IPS DF 19.7 (cell line): Measurements from ENCODE around the gene FYCO1.
"Not testable (repeated sequence)": the region's sequence is repeated elsewhere in the genome, so short reads cannot be mapped to it uniquely, and the experiment has no call there.

Experiments used
- DNase-seq: peaks from one replicate; pipeline ENCODE4 v3.0.0-alpha.2; 2013; ENCODE audit warnings: low read depth, low spot score

The FYCO1 gene

DNA sequence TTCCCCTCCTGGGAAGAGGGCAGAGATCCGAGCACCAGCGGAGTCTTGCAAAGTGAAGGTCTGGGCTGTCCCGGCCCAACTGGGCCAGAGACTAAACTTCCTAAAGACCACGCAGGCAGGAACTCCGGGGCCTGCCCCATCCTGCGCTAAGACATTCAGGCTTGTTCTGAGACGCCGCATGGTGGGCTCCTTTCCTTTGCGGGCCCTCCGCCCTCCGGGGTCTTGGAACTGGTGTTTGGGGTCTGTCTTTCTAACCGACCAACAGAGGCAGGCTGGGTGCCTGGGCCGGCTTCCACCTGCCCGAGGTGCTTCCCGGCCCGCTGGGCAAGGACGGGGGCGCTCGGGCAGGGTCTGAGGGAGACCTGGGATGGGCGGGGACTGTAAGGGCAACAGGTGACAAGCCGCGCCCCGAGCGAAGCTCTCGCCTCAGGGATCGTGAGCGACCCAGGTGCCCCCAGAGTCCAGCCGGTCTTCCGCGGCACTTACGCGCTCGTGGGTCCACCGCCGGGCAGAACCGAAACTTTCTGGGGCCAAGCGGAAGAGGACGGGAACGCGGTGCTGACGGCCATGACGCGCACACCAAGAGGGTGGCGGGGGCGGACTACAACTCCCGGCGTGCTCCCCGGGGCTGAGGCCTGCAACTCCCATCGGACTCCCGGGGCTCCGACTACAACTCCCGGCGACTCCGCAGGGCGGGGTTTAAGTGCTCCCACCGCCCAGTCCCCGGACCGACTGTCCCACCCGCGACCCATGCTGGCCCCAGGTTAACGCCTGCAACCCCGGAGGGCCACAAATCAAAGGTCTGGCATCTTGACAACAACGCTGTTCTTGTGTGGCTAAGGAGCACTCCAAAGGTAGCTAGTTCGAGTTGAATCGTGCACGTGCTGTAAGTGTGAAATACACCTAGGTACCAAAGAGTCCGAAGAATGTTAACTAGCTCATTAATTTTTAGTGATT lies at the start of gene FYCO1:
Gene FYCO1 (minus strand): TSS at position 589 of the 957 bp plus-strand sequence. CDS start 10,914 bp downstream, outside the sequence.
- DNase-seq: peak; percentile 57

GRCh38 chr3:46038916-46039315 lies 43.3 kb upstream of the FYCO1 start:
- DNase-seq: no peak

- DNase-seq: not testable (repeated sequence)
Measured at GRCh38 chr3:46038071-46038470, 42.4 kb upstream of the FYCO1 start.

GRCh38 chr3:46036191-46036590 lies 40.6 kb upstream of the FYCO1 start:
- no peak for DNase-seq

- no peak for DNase-seq
Measured at GRCh38 chr3:46031747-46032146, 36.1 kb upstream of the FYCO1 start.

DNA sequence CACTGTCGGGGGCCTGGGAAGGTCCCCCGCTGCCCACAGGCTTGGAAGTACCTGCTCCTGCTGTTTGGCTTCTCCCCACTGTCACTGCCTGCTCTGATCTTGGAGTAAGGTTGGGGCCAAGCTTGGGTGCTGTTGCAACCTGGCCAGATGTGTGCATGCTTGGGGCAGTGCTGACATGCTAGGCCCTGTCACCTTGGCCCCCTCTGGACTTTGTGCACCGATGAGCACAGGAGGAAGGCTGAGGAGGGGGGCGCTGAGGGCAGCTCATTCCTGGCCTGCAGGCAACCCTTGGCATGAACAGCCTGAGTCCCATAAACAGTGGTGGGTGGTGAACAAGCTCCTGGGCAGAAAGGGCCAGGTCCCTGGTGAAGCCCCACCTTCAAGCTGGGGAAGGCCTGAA lies 35.6 kb upstream of the FYCO1 start:
- no peak for DNase-seq

DNA sequence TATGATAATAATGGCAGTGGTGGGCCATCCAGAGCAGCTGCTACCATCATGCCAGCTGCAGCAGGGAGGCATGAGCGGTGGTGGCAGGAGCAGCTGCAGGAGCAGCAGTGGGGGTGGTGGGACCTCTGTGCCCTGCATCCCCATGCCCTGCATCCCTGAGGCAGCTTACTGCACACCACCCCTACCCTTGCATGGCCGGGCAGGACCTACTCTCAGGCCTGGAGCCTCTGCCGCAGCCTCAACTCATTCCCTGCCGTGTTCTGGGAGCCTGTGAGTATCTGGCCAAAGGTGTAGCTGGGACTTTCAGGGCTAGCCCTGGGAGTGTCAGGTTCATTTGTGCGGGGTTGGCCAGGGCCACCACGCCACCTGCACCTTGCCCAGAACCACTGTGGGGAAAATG lies 35.0 kb upstream of the FYCO1 start:
- no peak for DNase-seq

DNA sequence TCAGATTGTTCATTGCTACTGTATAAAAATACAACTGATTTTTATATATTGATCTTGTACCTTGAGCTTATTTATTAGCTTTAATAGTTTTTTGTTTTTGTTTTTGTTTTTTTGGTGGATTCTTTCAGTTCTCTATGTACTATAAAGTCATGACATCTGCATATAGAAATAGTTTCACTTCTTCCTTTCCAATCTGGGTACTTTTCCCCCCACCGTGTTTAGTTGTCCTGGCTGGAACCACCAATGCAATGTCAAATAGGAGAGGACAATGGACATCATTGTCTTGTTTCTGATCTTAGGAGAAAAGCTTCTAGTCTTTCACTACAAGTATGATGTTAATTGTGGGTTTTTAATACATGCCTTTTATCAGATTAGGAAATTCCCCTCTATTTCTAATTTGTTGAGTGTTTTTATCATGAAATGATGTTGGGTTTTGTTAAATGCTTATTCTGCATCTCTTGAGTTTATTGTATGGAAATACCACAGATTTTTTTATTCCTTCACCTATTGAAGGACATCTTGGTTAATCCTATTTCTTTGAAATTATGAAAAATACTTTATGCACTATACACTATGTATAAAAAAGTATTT lies 34.4 kb upstream of the FYCO1 start:
- no peak for DNase-seq

GRCh38 chr3:46027736-46028397 lies 32.2 kb upstream of the FYCO1 start:
- DNase-seq: no peak

DNA sequence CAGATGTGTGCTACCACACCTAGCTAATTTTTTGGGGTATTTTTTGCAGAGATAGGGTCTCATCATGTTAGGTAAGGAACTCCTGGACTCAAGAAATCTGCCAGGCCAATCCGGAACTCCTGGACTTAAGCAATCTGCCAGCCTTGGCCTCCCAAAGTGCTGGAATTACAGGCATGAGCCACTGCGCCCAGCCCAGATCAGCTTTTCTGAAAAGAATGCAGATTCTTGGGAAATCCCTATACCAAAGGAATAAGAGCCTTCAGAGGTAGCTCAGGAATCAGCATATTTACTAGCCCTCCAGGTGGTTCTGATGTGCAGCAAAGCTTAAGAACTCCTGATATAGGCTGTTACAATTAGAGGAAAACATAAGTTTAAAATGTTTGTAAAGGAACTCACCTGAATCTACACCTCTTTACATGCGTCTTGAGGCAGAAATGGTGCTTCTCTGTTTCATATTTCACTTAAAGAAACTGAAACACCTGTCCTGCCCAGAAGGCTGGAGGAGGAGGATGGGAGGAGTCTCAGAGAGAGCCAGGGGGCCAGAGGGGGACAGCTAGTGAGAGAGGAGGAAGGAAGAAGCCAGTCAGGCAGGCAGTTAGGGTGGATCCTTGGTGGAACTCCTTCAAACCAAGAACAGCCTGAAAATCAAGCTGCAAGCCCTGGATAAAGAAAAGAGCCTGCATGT lies 31.5 kb upstream of the FYCO1 start, which contains the start of gene XCR1:
Gene XCR1 (minus strand): TSS at position 463 of the 685 bp plus-strand sequence. CDS start 5,536 bp downstream, outside the sequence.
- DNase-seq: no peak

DNA sequence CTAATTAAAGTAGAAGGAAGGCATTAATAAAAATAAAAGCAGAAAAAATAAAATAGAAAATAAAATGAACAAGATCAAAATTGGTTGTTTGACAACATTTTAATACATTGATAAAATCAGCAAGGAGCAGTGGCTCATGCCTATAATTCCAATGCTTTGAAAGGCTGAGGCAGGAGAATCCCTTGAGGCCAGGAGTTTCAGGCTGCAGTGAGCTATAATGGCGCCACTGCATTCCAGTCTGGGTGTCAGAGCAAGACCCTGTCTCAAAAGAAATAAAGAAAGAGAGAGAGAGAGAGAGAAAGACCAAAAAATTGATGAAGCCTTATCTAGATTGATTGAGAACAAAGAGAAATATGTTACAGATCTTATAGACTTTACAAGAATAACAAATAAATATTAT lies 29.5 kb upstream of the FYCO1 start:
- no peak for DNase-seq

- no peak for DNase-seq
Measured at GRCh38 chr3:46024131-46024530, 28.5 kb upstream of the FYCO1 start.

DNA sequence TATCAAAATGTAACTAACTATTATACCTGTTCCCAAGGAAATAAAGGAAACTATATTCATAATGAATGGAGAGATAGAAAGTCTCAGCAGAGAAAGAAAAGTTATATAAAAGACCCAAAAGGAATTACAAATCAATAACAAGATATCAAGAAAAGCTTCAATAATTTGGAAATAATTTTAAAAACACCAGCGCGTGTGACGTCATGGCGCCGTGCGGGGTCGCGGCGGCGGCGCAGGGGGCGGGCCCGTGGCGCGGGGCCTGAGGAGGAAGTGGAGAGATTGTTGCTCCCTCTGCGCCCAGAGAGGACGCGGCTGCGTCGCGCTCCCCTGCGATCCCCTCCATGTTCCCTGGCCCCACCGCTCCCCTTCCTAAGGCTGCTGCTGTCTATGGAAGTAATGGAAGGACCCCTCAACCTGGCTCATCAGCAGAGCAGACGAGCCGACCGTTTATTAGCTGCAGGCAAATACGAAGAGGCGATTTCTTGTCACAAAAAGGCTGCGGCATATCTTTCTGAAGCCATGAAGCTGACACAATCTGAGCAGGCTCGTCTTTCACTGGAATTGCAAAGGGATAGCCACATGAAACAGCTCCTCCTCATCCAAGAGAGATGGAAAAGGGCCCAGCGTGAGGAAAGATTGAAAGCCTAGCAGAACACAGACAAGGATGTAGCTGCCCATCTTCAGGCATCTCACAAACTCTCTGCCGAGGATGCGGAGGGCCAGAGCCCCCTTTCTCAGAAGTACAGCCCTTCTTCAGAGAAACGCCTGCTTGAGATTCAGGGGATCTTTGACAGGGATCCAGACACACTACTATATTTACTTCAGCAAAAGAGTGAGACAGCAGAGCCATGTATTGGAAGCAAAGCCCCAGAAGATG lies 27.5 kb upstream of the FYCO1 start:
- no peak for DNase-seq

DNA sequence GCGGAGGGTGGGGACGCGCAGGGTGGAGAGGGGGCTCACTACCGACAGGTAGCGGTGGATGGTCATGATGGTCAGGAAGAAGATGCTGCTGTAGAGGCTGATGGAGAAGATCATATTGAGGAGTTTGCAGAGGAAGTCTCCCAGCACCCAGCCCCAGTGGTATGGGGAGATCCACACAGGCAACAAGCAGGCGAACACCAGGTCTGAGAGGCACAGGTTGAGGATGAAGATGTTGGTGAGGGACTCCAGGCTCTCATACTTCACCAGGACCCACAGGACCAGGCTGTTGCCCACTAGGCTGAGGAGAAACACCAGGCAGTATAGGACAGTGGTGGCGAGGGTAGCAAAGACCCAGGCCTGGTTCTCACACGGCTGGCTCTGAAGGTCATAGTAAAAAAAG lies 25.9 kb upstream of the FYCO1 start:
- DNase-seq: no peak

- DNase-seq: no peak
Measured at GRCh38 chr3:46020766-46021510, 25.3 kb upstream of the FYCO1 start.

- no peak for DNase-seq
Measured at GRCh38 chr3:46019707-46020106, 24.1 kb upstream of the FYCO1 start.

GRCh38 chr3:46017720-46018119 lies 22.1 kb upstream of the FYCO1 start:
- no peak for DNase-seq

- no peak for DNase-seq
Measured at GRCh38 chr3:46013316-46014094, 17.9 kb upstream of the FYCO1 start.

GRCh38 chr3:46012246-46012645 lies 16.6 kb upstream of the FYCO1 start:
- DNase-seq: no peak
